Lower lobe of right lung (tissue), 2 donors: Measurements from ENCODE around the gene CHRD. TPM values are rescaled to one million over a fixed set of nuclear protein-coding genes. Genes with fewer than 3 reads are reported as not detected.

Experiments
- ATAC-seq, 2 donors: fragments of 200-7000 bp; cut with Tn5 transposase; one replicate each; pipeline ENCODE4 v1.9.1; 2020 to 2022; ENCODE audit warnings: mild to moderate bottlenecking in 2 of 2, moderate library complexity in 2 of 2
- DNase-seq: peaks from one replicate; pipeline ENCODE4 v3.0.0-alpha.2; 2020
- H3K27ac ChIP-seq: fragments of 200-600 bp; one replicate; pipeline ENCODE4 v1.8.0; 2022
- H3K27me3 ChIP-seq: fragments of 200-600 bp; one replicate; pipeline ENCODE4 v1.8.0; 2022; ENCODE audit warnings: low read depth
- H3K36me3 ChIP-seq: fragments of 200-600 bp; one replicate; pipeline ENCODE4 v1.8.0; 2022; ENCODE audit warnings: mild to moderate bottlenecking
- H3K4me1 ChIP-seq: fragments of 200-600 bp; one replicate; pipeline ENCODE4 v1.8.0; 2022
- H3K4me3 ChIP-seq: fragments of 200-600 bp; one replicate; pipeline ENCODE4 v1.8.0; 2022; ENCODE audit warnings: mild to moderate bottlenecking
- H3K9me3 ChIP-seq: fragments of 200-600 bp; one replicate; pipeline ENCODE4 v1.8.0; 2022
- CTCF ChIP-seq: fragments of 200-600 bp; IDR thresholded peaks from one replicate; pipeline ENCODE4 v1.8.0; 2022; ENCODE audit warnings: antibody characterized with exemption, mild to moderate bottlenecking
- intact Hi-C: fragments of 100-400 bp; cut with DNase I; formaldehyde crosslinking; loops from one replicate; pipeline ENCODE4 v1.11.0; 2022
- total RNA-seq: library from RNA; stranded (reverse); fragmentation: NEBNext Ultra II Directional; extraction: Animal tissue kit (Norgen Biotek cat#: 25700); gene quantifications from one replicate; pipeline ENCODE4 v1.2.1, GENCODE V29; 2021
- donor health status: DM: no; HTN: yes; CAD: no; lungs with severe emphysema.

Gene CHRD
- total RNA-seq, 1 donor from 2014 or later: 4.1 TPM

GRCh38 chr3:184417619-184418327 lies 37.9 kb downstream of the CHRD start:
- no peaks in the 10 kb centered on the region for H3K36me3 ChIP-seq
- intact Hi-C loops: no loop called here
- DNase-seq (peak; percentile 81), ATAC-seq (peak; percentile 92 to 95)
- no peak overlapping the region for H3K4me3 ChIP-seq
- TF ChIP-seq CTCF: peak; percentile 92
- no peaks in the 10 kb centered on the region for H3K4me1 ChIP-seq
- no peaks in the 10 kb centered on the region for H3K9me3 ChIP-seq
- no peak overlapping the region for H3K27ac ChIP-seq
- H3K27me3 ChIP-seq: peaks cover 4% of the 10 kb centered on the region

- no peaks in the 10 kb centered on the region for H3K9me3 ChIP-seq
- ATAC-seq (no peak), DNase-seq (no peak)
- H3K4me1 ChIP-seq: no peaks in the 10 kb centered on the region
- no peak overlapping the region for H3K4me3 ChIP-seq
- intact Hi-C loops: no loop called here
- H3K27ac ChIP-seq: no peak overlapping the region
- TF ChIP-seq CTCF: no peak
- H3K27me3 ChIP-seq: peaks cover 4% of the 10 kb centered on the region
- no peaks in the 10 kb centered on the region for H3K36me3 ChIP-seq
These were observed 39.3 kb downstream of the CHRD start for GRCh38 chr3:184419171-184419570.

- no peak for ATAC-seq
- DNase-seq: no peak
- intact Hi-C loops: no loop called here
- H3K4me3 ChIP-seq: no peak overlapping the region
- no peak overlapping the region for H3K27ac ChIP-seq
- no peak for TF ChIP-seq CTCF
- no peaks in the 10 kb centered on the region for H3K9me3 ChIP-seq
- H3K4me1 ChIP-seq: no peaks in the 10 kb centered on the region
- no peaks in the 10 kb centered on the region for H3K36me3 ChIP-seq
- H3K27me3 ChIP-seq: no peaks in the 10 kb centered on the region
These were observed 43.7 kb downstream of the CHRD start for GRCh38 chr3:184423561-184423960.

- no peaks in the 10 kb centered on the region for H3K27me3 ChIP-seq
- DNase-seq (no peak), ATAC-seq (no peak)
- TF ChIP-seq CTCF: no peak
- H3K9me3 ChIP-seq: no peaks in the 10 kb centered on the region
- H3K27ac ChIP-seq: no peak overlapping the region
- H3K4me3 ChIP-seq: no peak overlapping the region
- intact Hi-C loops: no loop called here
- no peaks in the 10 kb centered on the region for H3K4me1 ChIP-seq
- no peaks in the 10 kb centered on the region for H3K36me3 ChIP-seq
These were observed 46.9 kb downstream of the CHRD start for GRCh38 chr3:184426691-184427141.

GRCh38 chr3:184428561-184429175 lies 48.8 kb downstream of the CHRD start:
- H3K4me1 ChIP-seq: no peaks in the 10 kb centered on the region
- no peak for TF ChIP-seq CTCF
- no peak overlapping the region for H3K4me3 ChIP-seq
- no peak overlapping the region for H3K27ac ChIP-seq
- H3K36me3 ChIP-seq: no peaks in the 10 kb centered on the region
- no peaks in the 10 kb centered on the region for H3K9me3 ChIP-seq
- intact Hi-C loops: no loop called here
- ATAC-seq: no peak
- no peak for DNase-seq
- no peaks in the 10 kb centered on the region for H3K27me3 ChIP-seq
